Activated CD4-positive, alpha-beta memory T cell treated with anti-CD3 and anti-CD28 coated beads, Interleukin-2, amount 10 ng/mL, durations not matched to agents 7 days and 5 days (primary cell): ENCODE measurements around the gene PSME1. TPM values are rescaled to one million over a fixed set of nuclear protein-coding genes. Genes with fewer than 3 reads are reported as not detected.
A peak's percentile ranks its signal among the peaks of the same experiment; 100 is the strongest.

Source experiments
- CTCF ChIA-PET: fragments of 350-600 bp; sonication (Branson Sonifier 250); formaldehyde crosslinking; loops from one replicate; lab custom pipeline; 2021; ENCODE audit warnings: antibody characterized with exemption, inconsistent platforms; lab: Charles Lee
- POLR2A ChIA-PET: fragments of 350-600 bp; sonication (Branson Sonifier 250); formaldehyde crosslinking; loops from one replicate; lab custom pipeline; 2021; ENCODE audit warnings: antibody characterized with exemption; lab: Charles Lee
- DNase-seq: peaks from one replicate; pipeline ENCODE4 v3.0.0-alpha.2; 2020
- H3K27ac Mint-ChIP-seq: one replicate; pipeline ENCODE4 v1.8.0; 2021; ENCODE audit warnings: mild to moderate bottlenecking, mixed read lengths
- H3K27me3 Mint-ChIP-seq: one replicate; pipeline ENCODE4 v1.8.0; 2021; ENCODE audit warnings: mixed read lengths
- H3K36me3 Mint-ChIP-seq: one replicate; pipeline ENCODE4 v1.8.0; 2021; ENCODE audit warnings: low read depth, mixed read lengths
- H3K4me1 Mint-ChIP-seq: one replicate; pipeline ENCODE4 v1.8.0; 2021; ENCODE audit warnings: mixed read lengths
- H3K4me3 Mint-ChIP-seq: one replicate; pipeline ENCODE4 v1.8.0; 2021; ENCODE audit warnings: mild to moderate bottlenecking, mixed read lengths
- H3K9me3 Mint-ChIP-seq: one replicate; pipeline ENCODE4 v1.8.0; 2021; ENCODE audit warnings: mixed read lengths
- total RNA-seq, 2 experiments: library from RNA; stranded (reverse); gene quantifications; one replicate each; pipeline ENCODE4 v1.2.3, GENCODE V29; 2021

The PSME1 gene
- total RNA-seq, 2 experiments from 2014 or later = 391 to 397 TPM

DNA sequence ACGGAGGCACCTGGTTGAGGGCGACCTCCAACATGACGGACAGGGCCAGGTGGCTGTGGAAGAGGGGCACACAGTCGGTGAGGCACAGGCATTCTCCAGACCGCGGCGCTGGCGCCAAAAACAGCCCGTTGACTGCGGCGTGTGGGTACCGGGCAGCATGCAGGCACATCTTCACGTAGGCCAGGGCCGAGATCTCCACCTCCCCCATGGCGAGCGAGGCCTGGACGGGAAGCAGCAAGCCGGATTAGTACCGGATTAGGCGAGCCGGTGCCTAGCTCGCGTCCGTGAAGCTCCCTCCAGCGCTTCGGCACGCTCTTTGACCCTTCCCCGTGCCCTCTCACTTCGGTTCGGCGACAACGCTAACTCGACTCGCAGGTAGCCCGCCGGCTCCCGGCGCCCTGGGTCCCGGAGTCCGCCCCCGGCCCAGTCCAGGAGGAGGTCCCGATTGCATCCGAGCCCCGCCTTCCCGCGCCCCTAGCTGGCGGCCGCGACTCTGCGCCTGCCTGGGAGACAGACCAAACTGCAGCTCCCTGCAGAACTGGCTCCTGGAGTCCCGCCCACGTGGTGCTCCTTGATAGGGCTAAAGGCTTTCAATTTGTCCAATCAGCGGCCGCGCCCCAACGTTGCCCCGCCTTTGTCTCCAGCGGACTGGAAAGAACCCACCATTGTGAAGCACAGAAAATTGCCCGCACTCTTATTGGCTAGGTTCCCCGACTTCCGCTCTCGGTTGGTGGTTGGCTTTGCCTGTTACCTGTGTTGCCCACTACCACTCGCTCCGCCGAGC, 5.3 kb downstream of the PSME1 start, which contains the start of gene EMC9:
Gene EMC9 (minus strand): TSS at position 495 of the 784 bp plus-strand sequence. CDS start 287 bp downstream, at position 208.
- Mint-ChIP-seq H3K27me3 (no peaks in the 10 kb centered on the region), H3K9me3 (no peaks in the 10 kb centered on the region), H3K27ac (peak within 1 kb of the TSS; percentile 92), H3K4me3 (peak within 1 kb of the TSS; percentile 93), H3K4me1 (peaks cover 73% of the 10 kb centered on the region), H3K36me3 (peaks cover 84% of the 10 kb centered on the region)
- CTCF ChIA-PET = interaction anchor here (0.6 to 2.9 kb wide), 16 partner anchors 9 to 167 kb away, joined by 3 to 32 read pairs (median 4); partner anchors contain the start of genes CHMP4A, DCAF11, IRF9 and MDP1
- DNase-seq = peak; percentile 100
- POLR2A ChIA-PET = interaction anchor here (0.7 to 21.4 kb wide), 27 partner anchors 9 to 290 kb away, joined by 3 to 652 read pairs (median 6); partner anchors contain the start of genes CHMP4A, DCAF11, DHRS4L2 and IPO4

DNA sequence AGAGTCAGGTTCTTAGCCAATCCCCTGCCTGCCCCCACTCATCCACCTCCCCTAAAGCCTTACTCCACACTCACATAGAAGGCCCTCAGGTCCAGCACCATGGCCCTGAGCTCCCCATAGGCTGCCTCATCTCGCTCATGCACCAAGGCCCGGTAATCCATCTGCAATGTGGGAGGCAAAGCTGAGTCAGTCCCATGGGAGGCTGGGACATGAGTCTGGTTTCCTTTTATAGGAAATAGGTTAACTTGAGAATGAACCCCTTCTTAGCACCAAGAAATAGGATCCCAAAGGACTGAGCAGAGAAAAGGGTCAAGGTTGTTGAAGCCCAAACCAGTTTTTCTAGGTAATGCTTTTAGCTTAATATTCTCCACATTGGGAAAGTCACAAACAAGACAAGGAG, 7.5 kb downstream of the PSME1 start:
- ChIA-PET POLR2A (interaction anchor here (1.1 to 21.4 kb wide), 3 partner anchors 19 to 49 kb away, joined by 4 to 652 read pairs (median 448); partner anchors contain the start of genes DCAF11, IRF9, NRL and PCK2), CTCF (interaction anchor here (2.6 kb wide), 1 partner anchor 17 kb away, joined by 10 read pairs; the partner anchor contains the start of gene IRF9)
- peaks cover 82% of the 10 kb centered on the region for H3K36me3 Mint-ChIP-seq
- peak overlapping the region; percentile 74 for H3K27ac Mint-ChIP-seq
- no peaks in the 10 kb centered on the region for H3K27me3 Mint-ChIP-seq
- no peaks in the 10 kb centered on the region for H3K9me3 Mint-ChIP-seq
- no peak for DNase-seq
- H3K4me1 Mint-ChIP-seq = peaks cover 61% of the 10 kb centered on the region
- no peak overlapping the region for H3K4me3 Mint-ChIP-seq

DNA sequence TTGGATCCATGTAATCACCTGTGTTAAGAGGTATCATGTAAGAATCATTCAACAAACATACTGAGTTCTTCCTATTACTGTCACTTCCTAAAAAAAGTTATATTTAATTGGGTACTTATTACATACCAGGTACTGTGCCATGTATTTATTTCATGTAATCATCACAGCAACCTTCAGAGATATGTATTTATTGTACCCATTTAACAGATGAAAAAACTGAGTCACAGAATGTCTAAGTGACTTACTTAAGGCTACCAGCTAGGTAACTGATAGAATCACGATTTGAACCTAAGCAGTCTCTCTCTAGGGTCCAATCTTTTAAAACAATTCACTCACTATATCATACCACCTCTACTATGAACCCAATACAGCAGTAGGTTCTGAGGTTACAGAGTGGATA, 8.5 kb downstream of the PSME1 start:
- Mint-ChIP-seq H3K4me1 (peaks cover 61% of the 10 kb centered on the region), H3K9me3 (no peaks in the 10 kb centered on the region), H3K4me3 (peak overlapping the region; percentile 49), H3K27me3 (no peaks in the 10 kb centered on the region), H3K36me3 (peaks cover 82% of the 10 kb centered on the region), H3K27ac (peak overlapping the region; percentile 41)
- DNase-seq = no peak
- ChIA-PET POLR2A (interaction anchor here (1.1 to 21.4 kb wide), 5 partner anchors 7 to 70 kb away, joined by 4 to 652 read pairs (median 99); partner anchors contain the start of genes CHMP4A, DCAF11, IRF9 and MDP1), CTCF (interaction anchor here (2.6 kb wide), 1 partner anchor 16 kb away, joined by 10 read pairs; the partner anchor contains the start of gene IRF9)

DNA sequence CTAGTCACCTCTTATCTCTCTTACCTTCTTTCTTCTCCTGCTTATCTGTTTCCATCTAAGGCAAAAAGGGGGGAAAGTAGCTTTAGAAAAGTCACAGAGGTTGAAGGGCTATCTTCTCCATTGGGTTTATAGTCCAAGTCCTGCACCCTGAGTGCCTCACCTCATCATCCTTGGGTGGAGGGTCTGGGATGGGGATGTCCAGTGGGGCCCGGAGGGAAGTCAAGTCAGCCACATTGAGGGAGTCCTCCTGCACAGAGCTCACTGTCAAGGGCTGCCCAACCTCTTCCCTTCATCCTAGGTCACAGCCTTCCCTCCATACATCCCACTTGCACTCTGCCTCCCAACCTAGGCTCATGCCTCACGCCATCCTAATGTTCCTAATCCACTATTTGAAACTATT, 9.2 kb downstream of the PSME1 start:
- POLR2A ChIA-PET = interaction anchor here (0.9 to 21.4 kb wide), 16 partner anchors 8 to 285 kb away, joined by 3 to 652 read pairs (median 23); partner anchors contain the start of genes CBLN3, CHMP4A, DCAF11 and IPO4
- Mint-ChIP-seq H3K4me3 (peak overlapping the region; percentile 96), H3K27me3 (no peaks in the 10 kb centered on the region), H3K9me3 (no peaks in the 10 kb centered on the region), H3K27ac (peak overlapping the region; percentile 99), H3K36me3 (peaks cover 81% of the 10 kb centered on the region), H3K4me1 (peaks cover 62% of the 10 kb centered on the region)
- CTCF ChIA-PET = interaction anchor here (1.5 to 4.6 kb wide), 5 partner anchors 9 to 152 kb away, joined by 5 to 76 read pairs (median 12); partner anchors contain the start of genes DCAF11, IRF9, NRL and PCK2
- DNase-seq = no peak

DNA sequence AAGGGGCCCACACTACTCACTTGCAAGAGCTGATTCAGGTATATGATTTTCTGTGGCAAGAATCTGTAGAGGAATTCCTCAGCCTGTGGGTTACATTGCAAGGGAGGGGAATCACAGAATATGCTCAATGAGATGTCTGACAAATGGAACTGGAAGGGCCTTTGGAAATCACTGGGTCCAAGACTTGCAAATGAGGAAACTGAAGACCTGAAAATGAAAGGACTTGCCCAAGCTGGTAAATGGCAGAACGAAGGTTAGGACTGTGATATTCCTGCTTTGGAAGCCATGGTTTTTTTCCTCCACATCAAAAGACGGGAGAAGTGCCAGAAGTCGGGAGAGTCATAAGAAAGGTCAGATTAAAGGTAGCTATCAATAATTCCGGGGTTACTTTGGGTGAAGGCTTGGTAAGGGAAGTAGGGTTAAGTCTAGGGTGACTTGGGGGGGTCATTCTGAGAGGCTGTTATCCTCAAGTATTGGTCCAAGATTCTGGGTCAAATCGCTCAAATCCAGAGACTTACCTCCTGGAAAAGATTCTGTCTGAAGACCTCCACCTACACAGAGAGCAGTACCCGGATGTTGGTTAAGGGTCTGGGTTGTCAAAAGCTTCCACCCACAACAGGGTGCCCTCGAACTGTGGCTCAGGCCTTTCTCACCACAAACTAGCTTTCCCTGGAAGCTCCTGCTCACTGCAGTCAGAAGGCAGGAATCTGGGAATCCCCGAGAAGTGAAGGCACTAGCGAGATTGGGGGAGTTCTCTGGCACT, 9.9 kb downstream of the PSME1 start:
- Mint-ChIP-seq H3K4me3 (peak overlapping the region; percentile 96), H3K27me3 (no peaks in the 10 kb centered on the region), H3K9me3 (no peaks in the 10 kb centered on the region), H3K4me1 (peaks cover 60% of the 10 kb centered on the region), H3K27ac (peak overlapping the region; percentile 99), H3K36me3 (peaks cover 82% of the 10 kb centered on the region)
- ChIA-PET CTCF (interaction anchor here (1.0 to 4.6 kb wide), 11 partner anchors 10 to 162 kb away, joined by 3 to 76 read pairs (median 8); partner anchors contain the start of genes CIDEB, DCAF11, IRF9 and NRL), POLR2A (interaction anchor here (0.9 to 21.4 kb wide), 21 partner anchors 9 to 284 kb away, joined by 3 to 652 read pairs (median 8); partner anchors contain the start of genes CARMIL3, CBLN3, CHMP4A and DCAF11)
- DNase-seq = no peak

DNA sequence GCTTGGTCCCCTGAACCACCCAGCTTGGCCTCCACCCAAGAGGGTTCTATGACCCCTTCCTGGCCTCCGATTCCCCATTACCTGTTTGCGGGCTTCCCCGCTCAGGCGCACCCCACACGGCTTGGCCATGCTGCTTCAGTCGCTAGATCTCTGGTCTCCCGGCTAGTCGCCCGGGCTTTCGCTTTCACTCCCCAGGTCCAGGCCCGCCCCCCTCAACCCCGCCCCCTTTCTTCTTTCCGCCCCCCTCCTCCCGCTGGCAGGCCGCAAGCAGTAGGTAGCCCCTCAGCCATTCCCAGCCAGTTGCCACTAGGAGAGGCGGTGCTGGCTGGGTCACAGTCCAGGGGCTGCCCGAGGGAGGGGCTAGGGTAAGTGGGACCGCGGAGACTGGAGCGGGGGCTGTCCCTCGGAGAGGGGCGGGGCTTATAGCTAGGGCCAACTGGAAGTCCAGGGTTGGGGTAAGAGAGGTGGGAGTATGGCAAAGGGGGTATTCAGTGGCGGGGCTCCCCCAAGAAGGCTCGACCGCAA, 10.5 kb downstream of the PSME1 start, which contains the start of gene PSME2:
Gene PSME2 (minus strand): TSS at position 158 of the 525 bp plus-strand sequence. CDS start 29 bp downstream, at position 129.
- no peaks in the 10 kb centered on the region for H3K27me3 Mint-ChIP-seq
- DNase-seq = peak; percentile 91
- no peaks in the 10 kb centered on the region for H3K9me3 Mint-ChIP-seq
- ChIA-PET CTCF (interaction anchor here (1.0 to 4.6 kb wide), 14 partner anchors 9 to 285 kb away, joined by 3 to 76 read pairs (median 6); partner anchors contain the start of genes CIDEB, DCAF11, IRF9 and NRL), POLR2A (interaction anchor here (0.9 to 21.4 kb wide), 25 partner anchors 9 to 284 kb away, joined by 3 to 652 read pairs (median 7); partner anchors contain the start of genes CARMIL3, CBLN3, CHMP4A and DCAF11)
- peak within 1 kb of the TSS; percentile 99 for H3K27ac Mint-ChIP-seq
- H3K4me3 Mint-ChIP-seq = peak within 1 kb of the TSS; percentile 96
- H3K36me3 Mint-ChIP-seq = peaks cover 81% of the 10 kb centered on the region
- peaks cover 63% of the 10 kb centered on the region for H3K4me1 Mint-ChIP-seq

DNA sequence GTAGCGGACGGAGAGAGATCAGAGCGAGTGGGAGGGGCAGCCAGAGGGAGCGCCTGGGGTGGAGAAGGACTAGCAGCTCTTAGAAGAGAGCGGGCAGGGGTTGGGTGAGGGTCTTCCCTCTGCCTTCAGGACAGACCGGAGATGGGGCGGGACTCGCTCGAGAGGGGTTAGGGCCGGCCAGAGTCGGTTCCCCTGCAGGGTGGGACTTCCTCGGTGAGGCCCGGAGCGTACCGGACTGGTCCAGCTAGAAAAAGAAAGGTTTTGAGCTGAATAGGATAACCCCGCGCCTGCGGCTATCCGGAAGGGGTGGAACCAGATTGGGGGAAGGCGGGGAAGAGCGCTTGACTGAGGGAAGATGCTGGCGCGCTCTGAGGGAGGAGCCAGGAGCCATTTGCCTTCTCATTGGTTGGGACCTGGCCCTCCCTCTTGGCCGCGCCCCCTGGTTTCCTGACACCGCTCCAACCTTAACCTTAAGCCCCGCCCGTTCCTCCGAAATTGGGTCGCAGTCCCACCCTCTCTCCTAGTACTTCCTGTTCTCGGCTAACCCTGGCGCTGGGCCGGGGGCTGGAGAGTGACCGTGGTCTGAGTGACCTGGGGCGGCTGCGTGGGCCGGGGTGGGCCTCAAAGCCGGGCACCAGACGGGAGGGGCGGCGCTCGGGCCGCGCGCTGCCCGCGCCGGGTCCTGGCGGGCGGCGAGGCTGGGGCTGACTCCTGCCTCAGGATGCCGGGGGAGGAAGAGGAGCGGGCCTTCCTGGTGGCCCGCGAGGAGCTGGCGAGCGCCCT, 11.2 kb downstream of the PSME1 start, which contains the start of gene RNF31:
Gene RNF31 (plus strand): TSS at position 521 of the 783 bp plus-strand sequence. CDS start 201 bp downstream, at position 722.
- Mint-ChIP-seq H3K27me3 (no peaks in the 10 kb centered on the region), H3K36me3 (peaks cover 80% of the 10 kb centered on the region), H3K9me3 (no peaks in the 10 kb centered on the region), H3K4me3 (peak within 1 kb of the TSS; percentile 96), H3K4me1 (peaks cover 58% of the 10 kb centered on the region), H3K27ac (peak within 1 kb of the TSS; percentile 99)
- CTCF ChIA-PET = interaction anchor here (1.0 to 4.6 kb wide), 15 partner anchors 9 to 285 kb away, joined by 3 to 76 read pairs (median 5); partner anchors contain the start of genes CIDEB, DCAF11, IRF9 and NRL
- POLR2A ChIA-PET = interaction anchor here (1.0 to 21.4 kb wide), 22 partner anchors 10 to 283 kb away, joined by 3 to 652 read pairs (median 8); partner anchors contain the start of genes CBLN3, CHMP4A, DCAF11 and IPO4
- DNase-seq = peak; percentile 99

DNA sequence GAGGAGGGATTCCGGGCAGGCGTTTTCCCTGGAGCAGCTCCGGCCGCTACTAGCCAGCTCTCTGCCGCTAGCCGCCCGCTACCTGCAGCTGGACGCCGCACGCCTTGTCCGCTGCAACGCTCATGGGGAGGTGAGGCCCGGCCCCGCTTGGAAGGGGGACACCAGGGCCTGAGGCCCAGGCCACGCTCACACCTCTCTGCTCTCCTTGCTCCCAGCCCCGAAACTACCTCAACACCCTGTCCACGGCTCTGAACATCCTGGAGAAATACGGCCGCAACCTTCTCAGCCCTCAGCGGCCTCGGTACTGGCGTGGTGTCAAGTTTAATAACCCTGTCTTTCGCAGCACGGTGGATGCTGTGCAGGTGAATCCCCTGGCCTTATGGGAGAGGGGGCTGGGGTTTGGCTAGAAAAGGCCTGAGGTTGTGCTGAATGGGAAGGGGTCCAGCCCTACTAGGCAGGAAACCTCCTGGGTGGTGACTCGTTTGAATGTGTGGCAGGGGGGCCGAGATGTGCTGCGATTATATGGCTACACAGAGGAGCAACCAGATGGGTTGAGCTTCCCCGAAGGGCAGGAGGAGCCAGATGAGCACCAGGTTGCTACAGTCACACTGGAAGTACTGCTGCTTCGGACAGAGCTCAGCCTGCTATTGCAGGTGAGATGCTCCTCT, 11.9 kb downstream of the PSME1 start:
- Mint-ChIP-seq H3K4me1 (peaks cover 55% of the 10 kb centered on the region), H3K27ac (peak overlapping the region; percentile 84), H3K27me3 (no peaks in the 10 kb centered on the region), H3K36me3 (peaks cover 80% of the 10 kb centered on the region), H3K4me3 (peak overlapping the region; percentile 96), H3K9me3 (no peaks in the 10 kb centered on the region)
- DNase-seq = no peak
- POLR2A ChIA-PET = interaction anchor here (0.8 to 21.4 kb wide), 19 partner anchors 11 to 99 kb away, joined by 3 to 652 read pairs (median 8); partner anchors contain the start of genes CHMP4A, DCAF11, IPO4 and IRF9
- CTCF ChIA-PET = interaction anchor here (0.6 to 4.6 kb wide), 10 partner anchors 8 to 160 kb away, joined by 3 to 76 read pairs (median 7); partner anchors contain the start of genes CIDEB, IRF9, PSME1 and TINF2

DNA sequence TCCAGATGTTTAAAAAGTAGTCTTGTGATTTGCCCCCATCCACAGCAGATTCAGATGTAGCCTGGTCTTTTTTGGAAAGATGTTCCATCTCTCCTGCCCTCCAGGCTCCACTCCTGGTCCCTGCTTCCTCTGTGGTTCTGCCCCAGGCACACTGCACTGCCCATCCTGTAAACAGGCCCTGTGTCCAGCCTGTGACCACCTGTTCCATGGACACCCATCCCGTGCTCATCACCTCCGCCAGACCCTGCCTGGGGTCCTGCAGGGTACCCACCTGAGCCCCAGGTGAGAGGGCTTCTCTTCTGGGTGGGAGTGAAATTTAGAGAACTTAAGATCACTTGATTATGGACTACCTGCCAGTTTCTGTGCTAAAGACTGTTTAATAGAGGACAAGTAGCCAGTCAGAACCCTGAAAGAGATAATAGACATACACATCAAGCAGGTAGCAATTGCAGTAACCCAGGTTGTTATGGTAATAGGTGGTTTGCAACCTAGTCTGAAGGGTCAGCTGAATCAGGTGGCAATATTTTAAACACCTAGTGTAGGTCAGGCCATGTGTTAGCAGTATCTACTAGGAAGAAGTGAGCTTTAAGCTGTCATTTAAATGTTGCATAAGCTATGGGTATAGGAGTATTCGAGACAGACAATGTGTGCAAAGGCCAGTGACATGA, 13.4 kb downstream of the PSME1 start:
- no peaks in the 10 kb centered on the region for H3K27me3 Mint-ChIP-seq
- H3K9me3 Mint-ChIP-seq = no peaks in the 10 kb centered on the region
- CTCF ChIA-PET = interaction anchor here (0.8 to 4.6 kb wide), 3 partner anchors 8 to 14 kb away, joined by 3 to 21 read pairs (median 20); partner anchors contain the start of genes EMC9, IRF9 and PSME1
- no peak for DNase-seq
- peak overlapping the region; percentile 44 for H3K27ac Mint-ChIP-seq
- POLR2A ChIA-PET = interaction anchor here (0.7 to 21.4 kb wide), 10 partner anchors 8 to 161 kb away, joined by 3 to 652 read pairs (median 16); partner anchors contain the start of genes DCAF11, EMC9, IRF9 and NRL
- peaks cover 40% of the 10 kb centered on the region for H3K4me1 Mint-ChIP-seq
- H3K4me3 Mint-ChIP-seq = peak overlapping the region; percentile 96
- peaks cover 74% of the 10 kb centered on the region for H3K36me3 Mint-ChIP-seq
